Measurements from ENCODE around the gene PRPF38A.

PRPF38A gene

DNA sequence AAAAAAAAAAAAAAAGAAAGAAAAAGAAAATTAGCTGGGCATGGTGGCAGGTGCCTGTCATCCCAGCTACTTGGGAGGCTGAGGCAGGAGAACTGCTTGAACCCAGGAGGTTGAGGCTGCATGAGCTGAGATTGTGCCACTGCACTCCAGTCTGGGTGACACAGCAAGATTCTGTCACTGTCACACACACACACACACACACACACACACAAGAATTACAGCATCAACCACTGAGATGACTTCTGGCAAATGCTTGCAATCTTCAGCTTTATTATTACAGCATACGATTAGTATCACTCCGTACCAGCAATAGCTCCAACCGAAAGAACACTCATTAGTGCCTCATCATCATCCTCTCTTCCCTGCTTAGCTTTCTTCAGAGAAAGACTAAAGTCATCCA lies 4.8 kb upstream of the PRPF38A start:
- in situ Hi-C loops (cut with HindIII; ENCODE audit: low sequenced_read_pairs): no loop called here

DNA sequence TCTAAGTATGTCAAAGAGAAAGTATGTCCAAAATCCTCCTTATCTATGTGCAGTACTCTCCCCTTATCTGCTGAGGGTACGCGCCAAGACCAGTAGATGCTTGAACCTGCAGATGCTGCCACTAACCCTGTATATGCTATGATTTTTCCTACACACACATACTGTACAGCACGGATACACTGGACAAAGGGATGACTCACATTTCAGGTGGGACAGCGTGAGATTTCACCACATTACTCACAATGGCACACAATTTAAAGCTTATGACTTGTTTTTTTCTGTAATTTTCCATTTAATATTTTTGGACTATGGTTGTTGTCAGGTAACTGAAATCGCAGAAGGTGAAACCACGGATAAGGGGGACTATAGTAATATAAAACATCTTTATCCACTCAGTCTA lies 4.3 kb upstream of the PRPF38A start:
- in situ Hi-C loops (cut with HindIII; ENCODE audit: low sequenced_read_pairs): no loop called here

DNA sequence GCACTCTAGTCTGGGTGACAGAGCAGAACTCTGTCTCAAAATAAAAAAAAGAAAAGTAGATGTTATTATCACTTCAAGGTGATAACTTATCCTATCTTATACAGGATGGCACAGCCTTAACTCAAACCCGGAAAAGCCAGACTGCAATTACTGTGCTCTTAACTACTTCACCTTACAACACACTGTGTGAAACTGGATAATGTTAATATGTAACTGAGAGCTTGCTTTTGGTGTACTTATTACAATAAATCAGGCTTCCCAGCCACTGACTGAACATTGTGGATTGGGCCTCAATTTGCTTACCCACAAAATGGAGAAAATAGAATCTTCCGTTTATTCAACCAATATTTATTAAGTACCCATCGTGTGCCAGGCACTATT lies 1.6 kb upstream of the PRPF38A start:
- in situ Hi-C loops (cut with HindIII; ENCODE audit: low sequenced_read_pairs): no loop called here

DNA sequence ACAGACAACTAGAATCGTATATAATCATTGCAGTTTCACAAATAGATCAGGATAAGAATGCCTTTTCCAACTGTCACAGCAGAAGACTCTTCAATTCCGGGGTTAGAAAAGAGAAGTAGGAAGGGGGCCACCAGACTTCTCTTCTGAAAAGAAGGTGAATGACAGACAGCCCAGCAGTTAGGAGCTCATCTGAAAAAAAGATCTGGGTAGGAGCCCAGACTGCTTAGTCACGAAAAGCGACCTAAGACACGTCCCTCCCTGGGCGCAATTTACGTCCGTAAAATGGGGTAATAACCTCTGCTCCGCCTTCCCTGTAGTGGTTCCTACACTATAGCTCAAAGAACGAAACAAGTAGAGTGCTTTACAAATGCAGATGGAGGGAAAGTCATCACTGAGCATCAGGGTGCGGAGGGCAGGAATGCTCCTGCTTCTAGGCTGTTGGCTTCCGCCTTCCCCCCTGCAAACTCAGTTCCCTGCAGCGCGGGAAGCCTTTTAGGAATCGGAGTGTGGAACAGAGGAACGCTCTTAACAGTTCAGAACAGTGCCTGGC lies 761 bp upstream of the PRPF38A start:
- in situ Hi-C loops (cut with HindIII; ENCODE audit: low sequenced_read_pairs): no loop called here

DNA sequence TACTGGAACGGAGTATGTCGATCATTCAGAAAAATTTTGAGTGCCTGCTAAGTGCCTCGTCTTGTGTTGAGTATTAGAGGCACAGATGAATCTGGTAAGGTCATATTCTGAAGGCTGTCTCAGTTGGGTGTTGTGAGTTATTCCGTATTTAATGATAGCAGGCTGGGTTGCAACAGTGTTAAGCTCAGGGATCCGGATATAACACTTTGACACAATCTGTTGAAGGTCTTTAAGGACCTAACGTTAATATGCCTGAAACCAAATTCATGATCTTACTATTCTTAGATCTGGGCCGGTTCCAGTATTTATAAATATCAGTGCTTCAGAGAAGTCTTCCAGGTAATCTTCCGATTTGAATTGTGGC lies 555 bp downstream of the PRPF38A start:
- in situ Hi-C loops (cut with HindIII; ENCODE audit: low sequenced_read_pairs): no loop called here

DNA sequence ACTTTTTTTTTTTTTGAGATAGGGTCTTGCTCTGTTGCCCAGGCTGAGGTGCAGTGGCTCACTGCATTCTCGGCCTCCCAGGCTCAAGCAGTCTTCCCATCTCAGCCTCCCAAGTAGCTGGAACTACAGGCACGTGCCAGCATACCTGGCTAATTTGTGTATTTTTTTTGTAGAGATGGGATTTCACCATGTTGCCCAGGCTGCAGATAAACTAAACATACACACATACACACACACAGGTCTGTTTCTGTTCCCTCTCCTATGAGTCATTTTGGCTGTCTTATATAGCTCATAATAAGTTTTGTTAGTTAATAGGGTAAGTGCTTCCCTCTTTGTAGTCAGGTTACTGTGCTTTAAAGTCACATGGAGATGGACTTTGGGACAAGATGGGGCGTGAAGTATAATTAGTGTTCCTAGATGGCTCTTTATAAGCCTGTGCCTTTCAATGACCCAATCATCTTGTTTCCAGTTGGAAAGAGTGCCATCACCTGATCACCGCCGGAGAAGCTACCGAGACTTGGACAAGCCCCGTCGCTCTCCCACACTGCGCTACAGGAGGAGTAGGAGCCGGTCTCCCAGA lies 9.1 kb downstream of the PRPF38A start:
- in situ Hi-C loops (cut with HindIII; ENCODE audit: low sequenced_read_pairs): no loop called here

DNA sequence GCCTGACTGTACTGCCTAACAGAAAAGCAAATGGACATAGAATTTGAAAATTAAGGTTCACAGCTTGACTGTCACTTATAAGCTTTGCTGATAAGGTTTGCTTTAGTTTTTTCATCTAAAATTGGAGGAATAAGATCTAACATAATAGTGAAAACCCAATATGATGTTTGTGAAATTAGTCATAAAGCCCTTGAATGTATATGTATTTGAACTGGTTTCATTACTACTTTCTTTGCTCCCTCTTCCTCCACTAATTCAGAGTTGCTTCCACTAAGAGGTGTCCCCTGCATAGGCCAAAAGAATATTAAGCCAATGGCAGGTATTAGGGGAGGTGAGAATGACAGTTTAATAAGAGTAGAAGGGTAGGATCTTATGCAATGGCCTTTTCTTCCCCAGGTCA lies 10.5 kb downstream of the PRPF38A start:
- in situ Hi-C loops (cut with HindIII; ENCODE audit: low sequenced_read_pairs): no loop called here

DNA sequence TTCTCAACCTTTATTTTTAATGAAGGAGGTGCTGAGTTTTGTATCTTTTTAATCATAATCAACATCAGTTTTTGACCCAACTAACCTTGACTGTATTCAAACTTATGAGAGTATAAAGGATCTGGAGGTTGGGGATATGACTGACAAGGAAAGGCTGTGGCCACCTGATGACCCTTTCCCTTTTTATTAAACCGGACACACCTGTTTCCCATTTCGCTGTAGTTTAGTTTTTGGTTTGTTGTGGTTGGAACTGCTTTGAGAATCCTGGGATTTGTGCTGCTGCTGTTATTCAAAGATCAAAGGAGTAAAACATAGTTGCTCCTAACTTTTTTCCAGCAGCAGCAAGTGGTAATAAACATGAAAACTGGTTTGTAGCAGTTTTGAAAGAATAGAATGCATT lies 12.4 kb downstream of the PRPF38A start:
- in situ Hi-C loops (cut with HindIII; ENCODE audit: low sequenced_read_pairs): no loop called here

DNA sequence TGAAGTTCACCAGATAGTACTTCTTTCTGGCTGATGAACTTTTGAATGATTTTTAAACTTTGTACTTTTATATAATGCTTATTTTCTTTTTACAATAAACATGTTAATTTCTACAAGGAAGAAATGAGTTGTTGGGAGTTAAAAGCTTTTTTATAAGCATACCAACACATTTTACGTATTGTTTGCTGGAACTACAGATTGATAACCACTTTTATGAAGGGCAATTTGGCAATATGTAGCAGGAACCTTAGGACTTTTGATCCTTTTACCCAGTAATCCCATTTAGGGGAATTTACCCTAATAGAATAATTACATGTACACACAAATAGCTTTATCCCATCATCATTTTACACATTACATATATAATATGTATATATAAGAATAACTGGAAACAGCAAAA lies 16.3 kb downstream of the PRPF38A start:
- in situ Hi-C loops (cut with HindIII; ENCODE audit: low sequenced_read_pairs): no loop called here

DNA sequence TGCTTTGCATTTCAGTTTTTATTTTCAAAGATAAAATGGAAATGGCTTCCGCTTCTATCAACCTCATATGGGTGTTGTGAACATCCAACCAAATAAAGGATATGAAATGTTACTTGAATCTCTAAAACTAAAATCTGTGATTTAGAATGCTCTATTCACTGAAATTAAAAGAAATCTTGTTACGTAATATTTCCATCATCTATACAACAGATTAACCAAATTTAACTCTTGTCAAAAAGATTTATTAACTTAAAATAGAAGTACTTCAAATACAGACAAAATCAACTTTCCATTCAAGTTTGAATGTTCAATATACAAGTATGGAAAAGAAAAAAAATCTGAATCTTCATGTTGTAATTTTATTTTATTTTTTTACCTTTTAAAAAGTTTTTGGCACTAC lies 18.7 kb downstream of the PRPF38A start:
- in situ Hi-C loops (cut with HindIII; ENCODE audit: low sequenced_read_pairs): no loop called here

DNA sequence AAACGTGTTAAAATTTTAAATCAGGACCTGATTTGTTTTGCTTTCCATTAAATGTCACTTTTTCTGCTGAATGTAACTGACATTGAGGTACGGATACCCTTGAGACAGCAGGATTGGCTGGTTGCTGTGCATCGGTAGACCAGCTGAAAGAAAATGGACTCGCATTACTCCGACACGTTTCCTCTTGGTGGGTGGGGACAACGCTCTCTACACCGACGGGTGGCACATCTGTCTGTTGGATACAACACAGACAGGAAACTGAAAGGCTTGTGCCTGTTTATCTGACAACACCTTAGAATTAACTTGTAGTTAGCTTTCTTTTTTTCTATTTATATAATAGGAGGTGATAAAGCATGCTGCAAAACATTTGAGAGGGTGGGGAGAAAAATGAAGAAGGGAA lies 19.4 kb downstream of the PRPF38A start:
- in situ Hi-C loops (cut with HindIII; ENCODE audit: low sequenced_read_pairs): no loop called here

DNA sequence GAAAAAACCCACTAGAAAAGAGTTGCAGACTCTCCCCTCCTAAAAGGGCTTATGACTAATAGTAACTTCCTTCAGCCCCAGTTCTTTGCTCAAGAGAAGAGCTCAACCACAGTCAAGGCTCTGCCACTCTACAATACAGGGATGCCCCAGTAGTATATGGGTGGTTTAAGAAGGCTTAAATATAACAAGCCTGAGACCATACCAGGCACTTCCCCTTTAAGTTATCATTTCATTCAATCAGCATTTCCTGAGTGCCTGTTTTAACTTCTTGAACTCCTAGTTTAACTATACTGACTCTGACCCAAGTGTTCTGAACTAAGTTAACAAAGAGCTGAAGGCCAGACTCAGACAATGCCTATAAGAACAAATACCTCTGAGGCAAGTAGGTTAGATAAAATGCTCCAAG lies 19.8 kb downstream of the PRPF38A start:
- in situ Hi-C loops (cut with HindIII; ENCODE audit: low sequenced_read_pairs): no loop called here

DNA sequence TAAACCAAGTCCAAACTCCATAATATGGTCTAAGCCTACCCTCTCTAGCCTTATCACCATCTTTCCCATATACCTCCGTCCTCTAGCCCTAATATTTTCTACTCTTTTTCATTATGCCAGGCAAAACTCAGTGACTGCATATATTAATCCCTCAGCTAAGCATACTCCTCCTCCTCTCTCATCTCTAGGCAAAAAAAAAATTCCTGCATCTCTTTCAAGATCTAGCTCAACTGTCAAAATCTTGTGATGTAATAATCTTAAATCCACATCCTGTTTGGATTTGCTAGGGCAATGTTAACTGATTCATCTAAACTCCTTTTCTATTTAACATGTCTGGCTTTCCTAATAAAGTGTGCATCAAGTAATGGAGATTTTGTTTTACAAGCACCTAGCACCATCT lies 20.4 kb downstream of the PRPF38A start:
- in situ Hi-C loops (cut with HindIII; ENCODE audit: low sequenced_read_pairs): no loop called here

DNA sequence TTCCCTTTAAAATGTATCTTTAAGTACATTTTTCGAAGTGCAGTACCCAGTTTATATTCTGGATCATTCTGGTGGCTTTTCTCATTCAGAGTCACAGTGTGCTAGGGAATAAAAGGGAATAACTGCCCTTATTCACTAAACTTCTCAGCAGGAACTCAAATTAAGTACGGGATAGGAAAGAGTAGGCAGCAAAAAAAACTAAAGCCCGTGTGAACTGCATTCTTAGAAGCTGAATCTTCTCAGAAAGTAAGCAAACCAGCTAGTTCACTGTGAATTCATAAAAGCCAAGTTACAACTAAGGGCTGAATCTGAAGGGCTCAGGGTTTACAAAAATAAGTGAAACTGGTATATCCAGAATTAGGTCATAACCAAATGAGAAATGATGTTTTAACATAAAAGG lies 22.0 kb downstream of the PRPF38A start:
- in situ Hi-C loops (cut with HindIII; ENCODE audit: low sequenced_read_pairs): no loop called here

DNA sequence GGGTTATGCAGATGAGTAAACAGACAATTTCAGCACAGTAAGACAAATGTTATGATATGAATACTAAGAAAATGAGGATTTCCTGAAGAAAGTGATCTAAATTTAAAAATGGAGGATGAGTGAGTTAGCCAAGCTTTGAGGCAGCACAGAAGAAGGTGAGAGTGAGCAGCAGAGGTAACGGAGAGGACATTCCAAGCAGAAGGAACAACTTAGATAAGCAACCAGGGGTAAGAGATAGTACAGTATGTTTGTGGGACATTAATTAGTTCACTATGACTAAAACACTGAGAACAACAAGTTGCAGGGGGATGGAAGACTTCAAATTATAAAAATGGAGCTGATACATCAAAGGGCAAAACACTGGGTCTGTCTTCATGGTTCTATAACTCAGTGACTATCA lies 22.8 kb downstream of the PRPF38A start:
- in situ Hi-C loops (cut with HindIII; ENCODE audit: low sequenced_read_pairs): no loop called here

DNA sequence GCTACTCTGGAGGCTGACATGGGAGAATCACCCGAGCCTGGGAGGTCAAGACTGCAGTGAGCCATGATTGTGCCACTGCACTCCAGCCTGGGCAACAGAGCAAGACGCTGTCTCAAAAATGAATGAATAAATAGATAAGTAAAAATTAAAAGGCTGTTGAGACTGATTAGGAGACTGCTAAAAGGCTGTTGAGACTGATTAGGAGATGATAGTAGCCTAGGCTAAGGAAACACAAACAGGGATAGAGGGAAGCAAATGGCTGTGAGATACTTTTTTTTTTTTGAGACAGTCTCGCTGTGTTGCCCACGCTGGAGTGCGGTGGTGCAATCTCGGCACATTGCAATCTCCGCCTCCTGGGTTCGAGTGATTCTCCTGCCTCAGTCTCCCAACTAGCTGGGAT lies 28.4 kb downstream of the PRPF38A start:
- in situ Hi-C loops (cut with HindIII; ENCODE audit: low sequenced_read_pairs): no loop called here

DNA sequence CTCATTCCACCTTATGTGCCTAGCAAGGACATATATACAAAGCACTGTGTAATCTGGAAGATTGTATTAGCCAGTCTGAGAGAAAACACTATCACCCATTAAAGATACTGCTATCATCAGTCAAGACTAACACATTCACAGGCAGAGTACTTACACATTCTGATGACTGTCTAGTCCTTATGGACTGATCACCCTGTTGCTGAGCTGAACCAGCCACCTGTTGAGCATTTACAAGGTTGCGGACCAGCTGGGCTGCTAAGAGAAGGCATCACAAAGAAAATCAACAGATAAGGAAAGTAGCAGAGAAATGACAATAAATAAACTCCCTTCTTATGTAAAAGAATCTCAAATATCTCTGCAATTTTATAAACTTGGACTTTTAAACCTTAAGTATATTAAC lies 30.8 kb downstream of the PRPF38A start:
- in situ Hi-C loops (cut with HindIII; ENCODE audit: low sequenced_read_pairs): no loop called here

DNA sequence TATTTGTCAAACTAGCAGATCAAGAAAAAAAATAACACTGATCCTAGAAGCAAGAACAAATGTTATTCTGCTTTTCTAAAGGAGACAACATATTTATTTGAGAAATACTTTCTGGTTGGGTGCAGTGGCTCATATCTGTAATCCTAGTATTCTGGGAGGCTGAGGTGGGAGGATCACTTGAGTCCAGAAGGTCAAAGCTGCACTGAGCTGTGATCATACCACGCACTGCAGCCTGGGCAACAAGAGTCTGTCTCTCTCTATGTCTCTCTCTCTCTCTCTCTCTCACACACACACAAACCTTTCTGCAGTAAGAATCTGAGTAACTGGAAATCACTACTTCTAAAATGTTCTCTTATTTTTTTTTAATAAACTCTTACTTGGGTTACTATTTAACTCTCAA lies 31.2 kb downstream of the PRPF38A start:
- in situ Hi-C loops (cut with HindIII; ENCODE audit: low sequenced_read_pairs): no loop called here

DNA sequence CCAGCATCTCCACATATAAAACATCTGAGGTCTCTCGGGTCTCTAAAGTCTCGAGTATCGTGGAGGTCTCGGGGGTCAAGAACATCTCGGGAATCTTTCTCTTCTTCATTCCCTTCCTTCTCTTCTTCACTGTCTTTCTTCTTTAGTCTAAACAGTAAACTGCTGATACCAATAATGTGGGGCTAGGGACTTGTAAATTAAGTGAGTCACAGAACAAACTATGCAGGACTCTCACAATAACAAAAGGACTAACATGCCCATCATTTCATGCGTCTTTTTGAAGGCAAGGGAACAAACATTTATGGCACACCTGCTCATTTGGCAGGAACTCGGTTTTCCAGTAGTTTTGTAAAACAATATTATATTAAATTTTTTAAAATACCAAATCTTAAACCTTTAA lies 32.4 kb downstream of the PRPF38A start:
- in situ Hi-C loops (cut with HindIII; ENCODE audit: low sequenced_read_pairs): no loop called here

DNA sequence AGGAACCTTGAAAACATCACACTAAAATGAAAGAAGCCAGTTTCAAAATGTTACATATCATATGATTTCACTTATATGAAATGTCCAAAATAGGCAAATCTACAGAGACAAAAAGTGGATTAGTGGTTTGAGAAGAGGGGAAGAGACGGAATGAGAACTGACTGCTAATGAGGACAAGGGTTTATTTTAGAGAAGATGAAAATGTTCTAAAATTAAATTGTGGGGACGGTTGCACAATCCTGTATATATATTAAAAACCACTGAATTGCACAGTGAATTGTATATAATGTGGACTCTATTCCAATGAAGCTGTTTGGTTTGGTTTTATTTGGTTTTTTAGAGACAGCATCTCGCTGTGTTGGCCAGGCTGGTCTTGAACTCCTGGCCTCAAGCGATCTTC lies 35.6 kb downstream of the PRPF38A start:
- in situ Hi-C loops (cut with HindIII; ENCODE audit: low sequenced_read_pairs): no loop called here

DNA sequence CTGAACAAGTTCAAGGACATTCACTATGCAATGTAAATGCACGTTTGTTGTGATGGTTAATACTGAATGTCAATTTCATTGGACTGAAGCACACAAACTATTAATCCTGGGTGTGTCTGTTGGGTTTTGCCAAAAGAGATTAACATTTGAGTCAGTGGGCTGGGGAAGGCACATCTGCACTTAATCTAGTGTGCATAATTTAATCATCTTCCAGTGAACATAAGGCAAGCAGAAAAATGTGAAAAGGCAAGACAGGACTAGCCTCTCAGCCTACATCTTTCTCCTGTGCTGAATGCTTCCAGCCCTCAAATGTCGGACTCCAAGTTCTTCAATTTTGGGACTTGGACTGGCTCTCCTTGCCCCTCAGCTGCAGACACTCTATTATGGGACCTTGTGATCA lies 40.1 kb downstream of the PRPF38A start:
- in situ Hi-C loops (cut with HindIII; ENCODE audit: low sequenced_read_pairs): no loop called here

DNA sequence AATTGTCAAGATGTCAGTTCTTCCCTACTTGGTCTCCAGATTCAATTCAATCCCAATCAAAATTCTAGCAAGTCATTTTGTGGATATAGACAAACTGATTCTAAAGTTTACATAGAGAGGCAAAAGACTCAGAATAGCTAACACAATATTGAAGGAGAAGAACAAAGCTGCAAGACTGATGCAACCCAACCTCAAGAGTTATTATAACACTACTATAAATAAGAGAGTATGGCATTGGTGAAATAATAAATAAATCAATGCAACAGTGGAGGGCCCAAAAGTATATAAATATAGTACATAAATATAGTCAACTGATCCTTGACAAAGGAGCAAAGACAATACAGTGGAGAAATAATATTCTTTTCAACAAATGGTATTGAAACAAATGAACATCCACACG lies 49.7 kb downstream of the PRPF38A start:
- in situ Hi-C loops (cut with HindIII; ENCODE audit: low sequenced_read_pairs): no loop called here

DNA sequence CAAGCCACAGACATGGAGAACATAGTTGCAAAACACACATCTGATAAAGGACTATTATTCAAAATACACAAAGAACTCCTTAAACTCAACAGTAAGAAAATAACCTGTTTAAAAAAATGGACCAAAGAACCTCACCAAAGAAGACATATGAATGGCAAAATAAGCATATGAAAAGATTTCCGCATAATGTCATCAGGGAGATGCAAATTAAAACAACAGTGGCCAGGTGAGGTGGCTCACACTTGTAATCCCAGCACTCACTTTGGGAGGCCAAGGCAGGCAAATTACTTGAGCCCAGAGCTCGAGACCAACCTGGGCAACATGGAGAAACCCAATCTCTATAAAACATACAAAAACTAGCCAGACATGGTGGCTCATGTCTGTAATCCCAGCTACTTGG lies 50.4 kb downstream of the PRPF38A start:
- in situ Hi-C loops (cut with HindIII; ENCODE audit: low sequenced_read_pairs): no loop called here

DNA sequence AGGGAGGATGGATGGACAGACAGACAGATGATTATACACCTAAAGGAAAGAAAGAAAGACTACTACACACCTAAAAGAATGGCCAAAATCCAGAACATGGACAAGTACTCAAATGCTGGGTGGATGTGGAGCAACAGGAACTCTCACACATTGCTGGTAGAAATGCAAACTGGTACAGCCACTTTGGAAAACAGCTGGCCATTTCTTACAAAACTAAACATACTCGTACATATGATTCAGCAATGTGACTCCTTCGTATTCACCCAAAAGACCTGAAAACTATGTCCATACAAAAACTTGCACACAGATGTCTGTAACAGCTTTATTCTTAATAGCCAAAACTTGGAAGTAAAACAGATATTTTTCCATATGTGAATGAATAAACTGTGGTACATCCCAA lies 51.3 kb downstream of the PRPF38A start:
- in situ Hi-C loops (cut with HindIII; ENCODE audit: low sequenced_read_pairs): no loop called here

Data from DLD1 (cell line).